Spleen (tissue), 7 donors: ENCODE measurements around the gene HDAC4.

Source experiments
- POLR2A ChIP-seq, 3 donors: fragments of 450-650 bp; IDR thresholded peaks; one replicate each; pipeline ENCODE4 v1.5.1; 2017; ENCODE audit warnings: antibody characterized with exemption in 3 of 3, mild to moderate bottlenecking in 1 of 3
- POLR2AphosphoS5 ChIP-seq, 3 donors: sonication (generic); formaldehyde crosslinking; IDR thresholded peaks; one replicate each; pipeline ENCODE4 v1.5.1; 2017; ENCODE audit warnings: antibody characterized with exemption in 3 of 3
- TF ChIP-seq, protein P1 (sequence below), 11 experiments: fragments of 200-600 bp in 7 of 11; fragments of 450-650 bp in 4 of 11; sonication (generic) in 4 of 11; IDR thresholded peaks in 8 of 11; conservative IDR thresholded peaks in 3 of 11; 1 replicate in 7 of 11; 2 replicates in 4 of 11; pipeline versions ENCODE4 v1.4.0 to v1.8.0; 2016 to 2021; ENCODE audit warnings: antibody characterized with exemption in 11 of 11, inconsistent platforms in 4 of 11, mild to moderate bottlenecking in 1 of 11
- donor health status: DM: no; HTN: no; CAD: no; lungs with moderate emphysema.
- donor health status: DM: no; HTN: no; CAD: no.
- donor health status: DM: no; HTN: no; CAD: no.

- TF ChIP-seq, protein P1, sequence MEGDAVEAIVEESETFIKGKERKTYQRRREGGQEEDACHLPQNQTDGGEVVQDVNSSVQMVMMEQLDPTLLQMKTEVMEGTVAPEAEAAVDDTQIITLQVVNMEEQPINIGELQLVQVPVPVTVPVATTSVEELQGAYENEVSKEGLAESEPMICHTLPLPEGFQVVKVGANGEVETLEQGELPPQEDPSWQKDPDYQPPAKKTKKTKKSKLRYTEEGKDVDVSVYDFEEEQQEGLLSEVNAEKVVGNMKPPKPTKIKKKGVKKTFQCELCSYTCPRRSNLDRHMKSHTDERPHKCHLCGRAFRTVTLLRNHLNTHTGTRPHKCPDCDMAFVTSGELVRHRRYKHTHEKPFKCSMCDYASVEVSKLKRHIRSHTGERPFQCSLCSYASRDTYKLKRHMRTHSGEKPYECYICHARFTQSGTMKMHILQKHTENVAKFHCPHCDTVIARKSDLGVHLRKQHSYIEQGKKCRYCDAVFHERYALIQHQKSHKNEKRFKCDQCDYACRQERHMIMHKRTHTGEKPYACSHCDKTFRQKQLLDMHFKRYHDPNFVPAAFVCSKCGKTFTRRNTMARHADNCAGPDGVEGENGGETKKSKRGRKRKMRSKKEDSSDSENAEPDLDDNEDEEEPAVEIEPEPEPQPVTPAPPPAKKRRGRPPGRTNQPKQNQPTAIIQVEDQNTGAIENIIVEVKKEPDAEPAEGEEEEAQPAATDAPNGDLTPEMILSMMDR (IDR thresholded peaks at IDR 0.05 in 8 of 11, conservative IDR thresholded peaks at IDR 0.05 in 3 of 11), result no peak
- TF ChIP-seq POLR2A (IDR thresholded peaks at IDR 0.05) (no peak), POLR2AphosphoS5 (IDR thresholded peaks at IDR 0.05) (peak in 1 of 3 donors; percentile 61)
These were observed 242.0 kb downstream of the HDAC4 start for GRCh38 chr2:239158641-239159475.
